ENCODE data around the gene SYN1.

DNA sequence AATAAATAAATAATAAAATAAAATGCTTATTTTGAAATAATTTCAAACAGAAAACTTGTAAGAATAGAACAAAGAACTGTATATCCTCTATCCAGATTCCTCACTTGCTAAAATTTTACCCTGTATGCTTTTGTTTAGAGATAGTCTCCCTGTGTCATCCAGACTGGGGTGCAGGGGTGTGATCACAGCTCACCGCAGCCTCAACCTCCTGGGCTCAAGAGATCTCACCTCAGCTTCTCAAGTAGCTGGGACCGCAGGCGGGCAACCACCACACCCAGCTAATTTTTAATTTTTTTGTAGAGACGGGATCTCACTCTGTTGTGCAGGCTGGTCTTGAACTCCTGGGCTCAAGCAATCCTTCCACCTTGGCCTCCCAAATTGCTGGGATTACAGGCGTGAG is 76.2 kb downstream of the SYN1 start:
- TF ChIP-seq CTCF (IDR thresholded peaks at IDR 0.05 in 4 of 5, conservative IDR thresholded peaks at IDR 0.05 in 1 of 5) (no peak), POLR2A (IDR thresholded peaks at IDR 0.05) (no peak)
